ENCODE measurements around the gene NDUFS4.

DNA sequence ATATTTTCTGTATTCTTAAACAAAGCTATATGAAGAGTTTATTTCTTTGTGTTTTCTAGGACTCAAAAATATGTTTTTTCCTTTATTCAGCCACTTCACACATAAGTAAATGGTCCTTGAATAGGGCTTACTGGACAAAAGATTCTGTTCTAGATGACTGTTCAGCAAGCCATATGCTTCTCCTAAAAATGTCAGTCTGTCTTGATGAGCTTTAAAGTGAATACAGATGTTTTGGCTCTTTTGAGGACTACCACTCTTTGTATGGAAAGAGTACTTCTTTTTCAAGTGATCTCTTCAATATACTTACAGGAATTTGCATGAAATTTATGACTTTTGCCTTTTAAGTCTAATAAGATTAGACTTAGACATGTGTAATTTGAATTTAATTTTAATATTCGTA lies 8.4 kb downstream of the NDUFS4 start:
- TF ChIP-seq, protein P1, sequence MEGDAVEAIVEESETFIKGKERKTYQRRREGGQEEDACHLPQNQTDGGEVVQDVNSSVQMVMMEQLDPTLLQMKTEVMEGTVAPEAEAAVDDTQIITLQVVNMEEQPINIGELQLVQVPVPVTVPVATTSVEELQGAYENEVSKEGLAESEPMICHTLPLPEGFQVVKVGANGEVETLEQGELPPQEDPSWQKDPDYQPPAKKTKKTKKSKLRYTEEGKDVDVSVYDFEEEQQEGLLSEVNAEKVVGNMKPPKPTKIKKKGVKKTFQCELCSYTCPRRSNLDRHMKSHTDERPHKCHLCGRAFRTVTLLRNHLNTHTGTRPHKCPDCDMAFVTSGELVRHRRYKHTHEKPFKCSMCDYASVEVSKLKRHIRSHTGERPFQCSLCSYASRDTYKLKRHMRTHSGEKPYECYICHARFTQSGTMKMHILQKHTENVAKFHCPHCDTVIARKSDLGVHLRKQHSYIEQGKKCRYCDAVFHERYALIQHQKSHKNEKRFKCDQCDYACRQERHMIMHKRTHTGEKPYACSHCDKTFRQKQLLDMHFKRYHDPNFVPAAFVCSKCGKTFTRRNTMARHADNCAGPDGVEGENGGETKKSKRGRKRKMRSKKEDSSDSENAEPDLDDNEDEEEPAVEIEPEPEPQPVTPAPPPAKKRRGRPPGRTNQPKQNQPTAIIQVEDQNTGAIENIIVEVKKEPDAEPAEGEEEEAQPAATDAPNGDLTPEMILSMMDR (IDR thresholded peaks at IDR 0.05; ENCODE audit: low read depth, low read length): no peak
- TF ChIP-seq EZH2phosphoT487 (IDR thresholded peaks at IDR 0.05; ENCODE audit: low read depth): no peak

Data from OCI-LY3 (cell line).